Measurements from ENCODE around the gene PALD1. TPM values are rescaled to one million over a fixed set of nuclear protein-coding genes. Genes with fewer than 3 reads are reported as not detected.

PALD1 gene
- total RNA-seq, 1 donor from 2014 or later, result 3.9 TPM

GRCh38 chr10:70568113-70568512 lies 89.5 kb downstream of the PALD1 start:
- Histone ChIP-seq H3K4me3 (ENCODE audit: low read depth, low read length) (no peak overlapping the region), H3K27me3 (ENCODE audit: control insufficient read depth, insufficient read depth, low read length) (no peaks in the 10 kb centered on the region), H3K36me3 (ENCODE audit: control insufficient read depth, insufficient read depth, low read length) (no peaks in the 10 kb centered on the region)
- TF ChIP-seq CTCF (IDR thresholded peaks at IDR 0.05; ENCODE audit: insufficient read depth, low read length, poor library complexity, severe bottlenecking), result no peak
- DNase-seq (ENCODE audit: low read depth), result no peak

GRCh38 chr10:70568781-70569495 lies 90.4 kb downstream of the PALD1 start:
- no peaks in the 10 kb centered on the region for H3K36me3 ChIP-seq (ENCODE audit: control insufficient read depth, insufficient read depth, low read length)
- no peak for TF ChIP-seq CTCF (IDR thresholded peaks at IDR 0.05; ENCODE audit: insufficient read depth, low read length, poor library complexity, severe bottlenecking)
- DNase-seq (ENCODE audit: low read depth), result no peak
- H3K4me3 ChIP-seq (ENCODE audit: low read depth, low read length), result no peak overlapping the region
- no peaks in the 10 kb centered on the region for H3K27me3 ChIP-seq (ENCODE audit: control insufficient read depth, insufficient read depth, low read length)

GRCh38 chr10:70571236-70571635 lies 92.7 kb downstream of the PALD1 start:
- no peaks in the 10 kb centered on the region for H3K27me3 ChIP-seq (ENCODE audit: control insufficient read depth, insufficient read depth, low read length)
- no peak for DNase-seq (ENCODE audit: low read depth)
- no peaks in the 10 kb centered on the region for H3K36me3 ChIP-seq (ENCODE audit: control insufficient read depth, insufficient read depth, low read length)
- TF ChIP-seq CTCF (IDR thresholded peaks at IDR 0.05; ENCODE audit: insufficient read depth, low read length, poor library complexity, severe bottlenecking), result no peak
- no peak overlapping the region for H3K4me3 ChIP-seq (ENCODE audit: low read depth, low read length)

- Histone ChIP-seq H3K36me3 (ENCODE audit: control insufficient read depth, insufficient read depth, low read length) (no peaks in the 10 kb centered on the region), H3K4me3 (ENCODE audit: low read depth, low read length) (no peak overlapping the region), H3K27me3 (ENCODE audit: control insufficient read depth, insufficient read depth, low read length) (no peaks in the 10 kb centered on the region)
- TF ChIP-seq CTCF (IDR thresholded peaks at IDR 0.05; ENCODE audit: insufficient read depth, low read length, poor library complexity, severe bottlenecking), result no peak
- DNase-seq (ENCODE audit: low read depth), result no peak
These were observed 93.3 kb downstream of the PALD1 start for GRCh38 chr10:70571636-70572439.

- no peaks in the 10 kb centered on the region for H3K27me3 ChIP-seq (ENCODE audit: control insufficient read depth, insufficient read depth, low read length)
- no peak overlapping the region for H3K4me3 ChIP-seq (ENCODE audit: low read depth, low read length)
- no peaks in the 10 kb centered on the region for H3K36me3 ChIP-seq (ENCODE audit: control insufficient read depth, insufficient read depth, low read length)
- no peak for TF ChIP-seq CTCF (IDR thresholded peaks at IDR 0.05; ENCODE audit: insufficient read depth, low read length, poor library complexity, severe bottlenecking)
- no peak for DNase-seq (ENCODE audit: low read depth)
These were observed 95.3 kb downstream of the PALD1 start for GRCh38 chr10:70573599-70574506.

All from kidney epithelial cell (primary cell).